HuH-7 (cell line): ENCODE results near the gene FNDC10.
A peak's percentile ranks its signal among the peaks of the same experiment; 100 is the strongest.
"Not testable (repeated sequence)": the region's sequence is repeated elsewhere in the genome, so short reads cannot be mapped to it uniquely, and the experiment has no call there.

Source experiments
- DNase-seq: peaks from one replicate; pipeline ENCODE4 v3.0.0; 2011; ENCODE audit warnings: low spot score

Gene FNDC10

DNA sequence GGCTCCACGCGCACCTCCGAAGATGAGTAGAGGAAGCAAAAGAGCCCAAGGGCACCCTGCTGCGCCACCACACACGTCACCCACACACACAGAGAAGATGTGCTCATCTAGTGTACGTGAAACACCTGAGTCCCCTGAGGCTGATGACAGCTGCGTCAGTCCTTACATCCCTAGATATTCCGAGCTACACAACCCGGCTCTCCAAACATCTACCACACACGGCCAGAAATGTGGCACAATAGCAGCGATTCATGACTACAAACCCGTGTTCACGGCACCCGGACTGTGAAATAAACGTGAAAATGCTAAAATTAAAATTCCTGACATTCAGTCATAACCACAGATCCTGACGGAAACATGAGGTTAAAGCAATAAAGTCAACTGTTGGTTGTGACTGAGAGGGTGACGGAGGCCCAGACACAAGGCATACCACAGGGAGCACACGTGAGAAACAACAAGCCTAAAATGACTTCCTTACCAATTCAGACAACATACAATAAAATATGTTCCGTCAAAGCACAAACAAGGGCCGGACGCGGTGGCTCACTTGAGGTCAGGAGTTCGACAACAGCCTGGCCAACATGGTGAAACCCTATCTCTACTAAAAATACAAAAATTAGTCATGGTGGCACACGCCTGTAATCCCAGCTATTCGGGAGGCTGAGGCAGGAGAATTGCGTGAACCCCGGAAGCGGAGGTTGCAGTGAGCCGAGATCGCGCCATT, 32.6 kb downstream of the FNDC10 start:
- DNase-seq: no peak

DNA sequence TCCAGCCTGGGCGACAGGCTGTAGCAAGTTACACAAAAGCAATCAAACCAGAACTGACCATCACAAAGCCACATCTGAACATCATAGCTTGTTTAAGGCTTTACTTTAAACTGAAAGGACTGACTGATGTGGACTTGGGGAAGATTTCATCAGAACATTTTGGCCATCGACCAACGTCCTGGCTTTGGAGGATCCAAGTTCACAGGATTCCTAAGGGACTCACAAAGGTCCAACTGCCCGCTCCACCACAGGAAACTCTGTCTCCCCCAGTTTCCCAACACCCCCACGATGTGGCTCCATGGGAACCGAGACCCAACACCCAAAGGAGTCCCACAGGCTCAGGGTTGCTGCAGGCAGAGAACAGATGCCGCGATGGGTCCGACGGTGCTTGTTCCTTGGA, 34.6 kb downstream of the FNDC10 start:
- no peak for DNase-seq

DNA sequence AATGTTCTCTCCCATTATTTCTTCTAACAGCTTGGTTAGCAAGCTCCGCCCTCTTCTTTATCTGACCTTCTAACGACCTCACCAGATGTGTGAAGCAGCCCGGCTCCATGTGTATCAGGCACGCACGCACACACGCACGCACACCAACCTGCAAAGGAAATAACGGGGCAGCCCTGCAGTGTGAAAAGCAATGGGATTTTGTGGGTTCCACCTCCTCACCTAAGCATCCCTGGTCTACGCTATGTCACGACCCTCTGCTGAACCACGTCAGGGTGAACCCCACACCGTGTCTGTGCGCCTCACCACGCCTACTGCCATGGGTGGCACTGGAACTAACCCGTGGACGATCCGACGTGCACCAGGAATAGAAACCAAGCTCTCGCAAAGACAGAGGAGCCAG, 35.7 kb downstream of the FNDC10 start:
- no peak for DNase-seq

DNA sequence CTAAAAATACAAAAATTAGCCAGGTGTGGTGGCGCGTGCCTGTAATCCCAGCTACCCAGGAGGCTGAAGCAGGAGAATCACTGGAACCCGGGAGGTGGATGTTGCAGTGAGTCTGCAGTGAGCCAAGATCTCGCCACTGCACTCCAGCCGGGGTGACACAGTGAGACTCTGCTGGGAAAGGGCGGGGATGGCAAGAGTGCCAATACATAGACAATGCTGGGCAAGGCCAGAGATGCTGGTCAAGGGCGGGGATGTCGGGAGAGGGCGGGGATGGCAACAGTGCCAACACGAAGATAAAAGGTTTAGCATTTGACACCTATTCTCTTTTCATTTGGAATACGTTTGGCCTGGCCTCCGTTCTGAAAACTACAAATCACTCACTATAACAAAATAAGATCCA, 36.2 kb downstream of the FNDC10 start:
- DNase-seq: no peak

DNA sequence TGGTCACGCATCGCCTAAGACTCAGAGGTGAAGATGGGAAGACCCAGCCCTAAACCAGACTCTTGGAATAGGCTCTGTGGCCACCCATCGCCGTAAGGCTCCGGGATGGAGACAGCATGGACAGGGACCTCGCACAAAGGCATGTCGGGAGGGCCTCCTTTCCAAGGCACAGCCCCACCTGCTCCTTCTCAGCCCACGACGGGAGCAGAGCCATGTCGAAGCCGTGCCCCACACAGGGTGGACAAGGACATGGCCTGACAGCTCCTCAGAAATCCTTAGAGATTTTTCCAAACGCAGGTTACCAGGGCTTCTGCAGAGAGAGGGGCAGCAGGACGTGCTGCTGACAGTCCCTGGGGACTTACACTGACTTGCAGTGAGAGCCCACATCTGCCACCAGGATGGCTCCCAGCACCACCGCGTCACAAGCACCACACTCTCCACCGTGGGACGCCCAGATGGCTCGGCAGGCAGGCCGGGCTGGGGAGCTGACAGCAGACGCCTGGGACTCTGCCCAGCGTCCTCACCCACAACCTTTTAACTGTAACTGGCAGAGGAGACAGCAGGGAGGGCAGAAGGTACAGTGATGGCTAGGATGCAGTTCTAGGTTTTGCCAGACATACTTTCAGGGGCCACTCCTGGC, 37.3 kb downstream of the FNDC10 start:
- no peak for DNase-seq

DNA sequence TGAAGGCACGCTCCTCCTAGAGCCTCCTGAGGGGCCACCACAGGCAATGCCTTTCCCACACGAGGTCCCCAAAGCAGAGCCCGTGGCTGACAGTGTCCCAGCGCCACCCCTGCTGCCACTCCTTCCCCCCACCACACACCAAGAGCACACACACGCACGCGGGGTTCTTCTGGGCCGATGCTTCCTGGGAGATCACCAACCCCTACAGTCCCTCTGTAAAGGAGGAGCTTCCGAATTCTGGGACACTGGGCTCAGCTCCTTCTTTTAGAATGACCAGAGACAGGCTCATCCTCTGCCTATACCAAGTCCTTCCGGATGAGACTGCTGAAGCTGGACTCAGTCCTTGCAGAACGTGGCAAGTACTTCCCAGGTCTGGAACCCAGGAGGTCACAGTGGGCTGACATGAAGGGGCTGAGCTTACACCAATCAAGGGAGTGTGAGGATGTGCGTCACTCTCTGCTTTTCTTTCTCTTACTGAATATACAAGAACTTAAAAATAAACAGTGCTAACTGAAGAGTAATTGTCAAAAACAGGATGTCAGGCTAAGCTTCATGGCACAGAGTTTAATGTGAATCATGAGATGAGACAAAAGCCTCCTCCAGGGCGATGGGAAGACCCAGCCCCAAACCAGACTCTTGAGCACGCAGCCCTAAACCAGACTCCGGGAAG, 38.0 kb downstream of the FNDC10 start:
- no peak for DNase-seq

DNA sequence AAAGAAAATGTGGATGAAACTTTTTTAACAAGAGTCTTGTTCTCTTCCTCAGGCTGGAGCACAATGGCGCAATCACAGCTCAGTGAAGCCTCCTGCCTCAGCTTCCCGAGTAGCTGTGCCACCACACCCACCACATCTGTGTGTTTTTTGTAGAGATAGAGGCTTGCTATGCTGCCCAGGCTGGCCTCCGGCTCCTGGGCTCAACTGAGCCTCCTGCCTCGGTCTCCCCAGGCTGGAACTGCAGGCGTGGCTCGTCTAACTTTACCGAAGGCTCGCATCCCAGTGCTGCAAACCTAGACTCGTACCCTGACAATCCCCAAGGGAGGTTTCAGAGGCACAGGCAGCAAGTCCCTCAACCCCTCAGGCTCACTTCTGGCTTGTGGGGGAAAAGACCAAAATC, 39.8 kb downstream of the FNDC10 start:
- no peak for DNase-seq

DNA sequence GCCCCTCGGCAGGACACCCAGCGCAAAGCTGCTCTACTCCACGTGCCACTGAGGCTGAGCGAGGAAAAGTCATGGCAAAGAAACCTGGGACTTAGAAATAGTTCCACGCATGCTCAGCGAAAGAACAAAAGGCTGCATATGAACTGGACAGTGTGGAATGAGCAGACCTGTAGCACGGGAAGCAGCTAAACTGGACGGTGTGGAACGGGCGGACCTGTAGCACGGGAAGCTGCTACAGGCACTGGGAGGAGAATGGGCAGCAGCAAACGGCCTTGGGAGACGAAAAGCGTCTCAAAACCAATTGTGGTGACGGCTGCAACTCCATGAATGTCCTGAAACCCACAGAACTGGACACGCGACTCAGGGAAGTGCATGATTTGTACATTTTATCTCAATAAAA, 40.9 kb downstream of the FNDC10 start:
- no peak for DNase-seq

DNA sequence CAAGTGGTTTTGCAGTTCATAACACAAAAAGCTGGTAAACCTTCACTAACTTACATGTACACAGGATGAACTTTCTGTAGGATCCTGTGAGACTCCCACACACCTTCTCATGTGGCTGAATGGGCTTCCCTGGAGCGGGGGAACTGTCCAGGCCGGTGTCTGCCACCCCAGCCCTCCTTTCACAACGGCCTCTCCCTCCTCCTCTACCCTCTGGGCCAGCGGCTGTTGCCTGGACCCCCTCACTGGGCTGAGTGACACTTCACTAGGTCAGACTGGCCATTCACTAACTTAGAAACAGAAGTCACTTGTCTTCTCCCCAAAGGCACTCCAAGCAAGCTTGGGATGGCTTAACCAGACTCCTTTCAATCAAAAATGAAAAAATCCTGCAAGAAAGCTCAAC, 41.3 kb downstream of the FNDC10 start:
- DNase-seq: no peak

DNA sequence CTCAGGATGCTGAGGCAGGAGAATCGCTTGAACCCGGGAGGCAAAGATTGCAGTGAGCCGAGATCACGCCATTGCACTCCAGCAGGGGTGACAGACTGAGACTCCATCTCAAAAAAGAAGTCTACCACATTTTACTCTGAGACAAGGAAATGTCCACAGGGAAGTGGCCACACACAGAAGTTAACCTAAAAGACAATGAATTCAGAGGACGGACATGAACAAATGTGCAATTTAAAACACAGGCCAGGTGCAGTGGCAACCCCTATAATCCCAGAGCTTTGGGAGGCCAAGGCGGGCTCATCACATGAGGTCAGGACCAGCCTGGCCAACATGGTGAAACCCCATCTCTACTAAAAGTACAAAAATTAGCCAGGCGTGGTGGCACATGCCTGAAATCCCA, 42.2 kb downstream of the FNDC10 start:
- DNase-seq: not testable (repeated sequence)

DNA sequence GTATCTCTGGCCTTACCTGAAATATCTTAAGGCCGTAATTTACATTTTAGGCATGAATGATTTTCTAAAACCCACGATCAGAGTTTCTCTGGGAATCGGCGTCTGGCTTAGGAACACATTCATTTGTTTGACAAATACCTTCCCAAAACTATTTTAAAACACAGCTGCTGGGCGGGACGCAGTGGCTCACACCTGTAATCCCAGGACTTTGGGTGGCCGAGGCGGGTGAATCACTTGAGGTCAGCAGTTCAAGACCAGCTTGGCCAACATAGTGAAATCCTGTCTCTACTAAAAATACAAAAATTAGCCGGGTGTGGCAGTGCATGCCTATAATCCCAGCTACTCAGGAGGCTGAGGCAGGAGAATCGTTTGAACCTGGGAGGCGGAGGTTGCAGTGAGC, 43.0 kb downstream of the FNDC10 start:
- DNase-seq: not testable (repeated sequence)

DNA sequence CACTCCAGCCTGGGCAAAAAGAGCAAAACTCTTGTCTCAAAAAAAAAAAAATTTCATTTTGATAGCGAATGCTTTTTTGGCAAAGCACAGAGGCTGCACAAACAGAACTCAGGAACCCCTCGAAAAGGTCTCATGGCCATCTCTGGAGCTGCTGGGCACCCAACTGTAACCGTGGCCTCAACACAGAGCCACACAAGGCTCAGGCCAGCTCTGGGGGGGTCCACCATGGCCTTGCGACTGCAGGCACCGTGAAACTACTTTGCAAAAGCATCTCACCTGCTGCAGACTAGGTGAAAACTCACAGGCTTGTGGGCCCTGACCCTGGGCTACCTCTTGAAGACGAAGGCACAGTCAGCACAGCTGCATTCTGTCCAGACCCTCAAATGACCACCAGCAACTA, 43.4 kb downstream of the FNDC10 start:
- no peak for DNase-seq

DNA sequence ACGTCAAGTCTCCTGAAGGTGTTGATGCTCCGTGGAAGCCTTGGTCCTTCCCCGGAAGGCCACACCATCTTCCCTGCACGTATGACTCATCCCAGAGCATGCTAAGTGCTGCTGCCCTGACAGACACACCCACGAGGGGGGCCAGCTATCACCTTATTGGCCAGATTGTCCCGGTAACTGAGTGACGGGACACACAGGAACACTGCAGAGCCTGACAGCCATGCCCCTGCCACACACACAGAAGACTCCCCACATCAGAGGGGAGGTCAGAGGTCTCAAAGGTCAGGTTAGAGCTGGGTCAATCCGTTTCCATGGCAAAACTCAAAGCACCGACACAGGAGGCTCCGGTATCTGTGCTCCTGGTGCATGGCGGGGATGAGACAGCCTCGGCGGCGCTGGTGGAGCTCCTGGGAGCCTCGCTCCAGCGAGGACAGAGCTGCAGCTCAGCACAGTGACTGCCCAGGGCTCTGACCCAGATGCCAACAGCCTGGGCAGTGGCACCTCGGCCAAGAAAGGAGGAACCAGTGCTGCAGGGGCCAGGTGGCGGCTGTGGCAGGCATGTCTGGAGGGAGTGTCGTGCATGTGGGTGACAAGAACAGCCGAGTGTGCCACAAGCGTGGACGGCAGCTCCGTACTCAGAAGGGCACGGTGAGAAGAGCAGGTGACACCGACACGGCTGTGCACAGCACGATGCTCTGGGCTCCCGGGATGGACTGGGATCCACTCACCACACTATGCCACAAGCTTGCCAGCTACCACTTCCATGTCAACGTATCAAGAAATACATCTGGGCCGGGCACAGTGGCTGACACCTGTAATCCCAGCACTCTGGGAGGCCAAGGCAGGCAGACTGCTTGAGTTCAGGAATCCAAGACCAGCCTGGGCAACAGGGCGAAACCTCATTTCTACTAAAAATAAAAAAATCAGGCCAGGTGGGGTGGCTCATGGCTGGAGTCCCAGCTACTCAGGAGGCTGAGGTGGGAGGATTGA, 44.7 kb downstream of the FNDC10 start:
- no peak for DNase-seq

DNA sequence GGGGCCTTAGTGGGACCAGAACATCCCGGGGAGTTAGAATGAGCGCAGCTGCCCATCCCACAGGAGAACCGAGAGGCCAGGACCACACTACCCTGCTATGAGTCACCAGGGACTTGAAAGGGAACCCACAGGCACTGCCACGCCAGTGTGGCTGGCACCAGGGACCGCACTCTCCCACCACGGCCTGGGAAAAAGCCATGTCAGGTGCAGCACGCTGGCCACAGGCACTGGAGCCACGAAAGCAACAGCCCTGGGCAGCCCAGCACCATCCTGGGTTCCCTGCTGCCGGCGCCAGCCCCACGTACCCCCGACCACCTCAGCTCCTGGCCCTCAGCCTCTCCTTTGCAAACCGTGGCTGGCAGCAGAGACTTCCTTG, 45.4 kb downstream of the FNDC10 start:
- no peak for DNase-seq

DNA sequence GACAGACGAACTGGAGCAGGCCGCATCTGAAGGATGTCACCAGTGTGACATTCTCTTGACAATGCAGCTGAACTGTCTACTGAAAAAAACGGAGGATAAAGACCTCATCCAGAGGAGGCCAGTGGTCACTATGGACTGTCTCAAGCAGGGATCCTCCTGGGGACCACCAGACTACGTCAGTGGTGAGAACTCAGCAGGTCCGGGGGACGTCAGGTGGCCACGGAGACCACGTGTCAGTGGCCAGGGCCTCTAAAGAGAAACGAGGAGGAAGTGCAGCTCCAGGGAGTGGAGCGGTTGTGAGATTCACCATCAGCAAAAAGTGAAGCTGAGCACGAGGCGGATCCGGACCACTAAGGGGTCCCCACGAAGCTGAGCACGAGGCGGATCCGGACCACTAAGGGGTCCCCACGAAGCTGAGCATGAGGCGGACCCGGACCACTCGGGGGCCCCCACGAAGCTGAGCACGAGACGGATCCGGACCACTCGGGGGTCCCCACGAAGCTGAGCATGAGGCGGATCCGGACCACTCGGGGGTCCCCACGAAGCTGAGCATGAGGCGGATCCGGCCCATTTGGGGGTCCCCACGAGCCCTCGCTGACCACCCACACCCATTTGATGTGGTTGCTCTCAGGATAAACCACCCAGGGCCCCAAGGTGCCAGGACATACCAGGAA, 46.0 kb downstream of the FNDC10 start:
- DNase-seq: no peak

DNA sequence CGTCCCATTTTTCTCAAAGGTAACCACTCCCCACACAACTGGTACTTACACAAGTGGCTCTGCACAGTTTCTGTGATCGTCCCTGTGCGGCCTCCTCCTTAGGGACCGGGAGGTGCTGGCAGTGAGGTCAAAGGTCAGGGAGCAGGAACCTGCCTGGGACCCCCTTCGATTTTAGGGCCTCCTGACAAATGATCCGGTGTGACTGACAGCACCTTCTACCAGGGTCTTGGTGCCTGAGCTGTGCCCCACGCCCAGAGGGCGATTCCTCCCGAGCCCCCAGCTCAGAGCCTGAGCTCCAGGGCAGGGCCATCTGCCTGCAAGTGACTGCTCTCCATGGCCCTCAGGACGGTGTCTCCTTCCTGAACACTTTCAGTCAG, 47.7 kb downstream of the FNDC10 start:
- DNase-seq: no peak

DNA sequence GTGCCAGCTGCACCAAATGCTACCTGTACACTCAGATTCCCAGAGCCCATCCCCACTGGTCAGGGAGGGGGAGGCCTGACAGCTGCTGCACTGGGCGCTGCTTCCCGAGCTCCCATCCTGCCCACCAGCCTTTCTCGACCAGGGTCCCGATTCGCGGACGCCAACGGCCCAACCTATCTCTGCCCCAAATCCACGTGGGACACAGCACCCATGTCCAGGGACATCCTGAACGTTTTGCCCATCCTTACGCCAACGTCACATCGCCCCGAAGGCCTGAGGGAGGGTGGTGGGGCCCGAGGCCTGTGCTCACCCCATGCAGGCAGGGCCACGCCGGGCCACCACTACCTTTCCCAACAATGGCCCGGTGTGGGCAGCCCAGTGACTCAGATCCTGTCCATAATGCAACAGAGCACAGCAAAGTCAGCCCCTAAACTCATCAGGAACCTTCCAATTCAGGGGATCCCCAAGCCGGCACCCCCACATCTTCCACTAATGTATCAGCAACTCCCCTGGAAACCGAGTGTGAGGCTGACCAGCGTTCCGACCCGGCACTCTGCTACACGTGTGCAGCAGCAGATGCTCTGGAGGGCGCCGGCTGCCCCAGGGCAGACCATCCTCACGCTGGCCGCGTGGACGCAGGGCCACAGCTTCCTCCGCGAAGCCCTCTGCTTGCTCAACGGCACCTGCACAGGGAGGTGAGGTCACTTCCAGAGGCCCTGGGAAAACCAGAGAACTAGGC, 48.2 kb downstream of the FNDC10 start:
- DNase-seq: no peak

DNA sequence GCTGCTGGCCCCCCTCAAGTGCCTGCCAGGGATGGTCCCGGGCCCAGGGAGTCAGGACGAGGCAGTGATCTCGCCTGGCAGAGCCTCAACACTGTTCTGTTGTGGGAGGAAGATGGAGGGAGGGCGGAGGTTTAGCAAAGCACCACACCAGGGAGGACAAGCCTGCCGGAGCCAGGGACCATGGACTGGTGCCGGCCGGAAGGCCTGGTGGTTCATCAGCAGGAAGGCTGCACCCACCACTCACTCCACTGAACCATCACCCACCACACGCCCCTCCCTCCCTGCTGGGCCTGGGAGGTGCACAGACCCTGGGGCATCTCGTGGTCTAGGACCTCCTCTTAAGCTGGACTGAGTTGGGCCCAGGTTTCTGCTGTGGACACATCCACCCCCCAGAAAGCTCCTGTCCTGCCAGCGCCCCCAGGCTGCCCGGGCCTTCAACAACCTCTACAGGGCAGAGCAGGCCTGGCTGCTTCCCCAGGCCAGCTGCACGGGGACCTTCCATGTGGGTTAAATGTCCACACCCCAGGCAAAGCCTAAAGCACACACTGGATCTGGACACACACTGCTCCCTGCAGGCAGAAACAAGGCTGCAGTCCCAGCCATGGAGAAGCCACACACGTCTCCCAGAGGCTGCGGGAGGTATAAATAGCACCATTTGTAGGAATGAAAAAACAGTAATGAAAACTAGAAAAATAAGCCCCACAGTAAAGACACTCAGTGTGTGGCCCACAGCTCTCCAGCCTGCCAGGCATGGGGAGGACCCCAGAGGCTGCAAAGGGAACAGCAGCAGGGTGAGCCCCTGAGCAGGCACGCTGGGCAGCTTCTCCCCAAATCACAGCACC, 49.1 kb downstream of the FNDC10 start:
- DNase-seq: peak; percentile 55

DNA sequence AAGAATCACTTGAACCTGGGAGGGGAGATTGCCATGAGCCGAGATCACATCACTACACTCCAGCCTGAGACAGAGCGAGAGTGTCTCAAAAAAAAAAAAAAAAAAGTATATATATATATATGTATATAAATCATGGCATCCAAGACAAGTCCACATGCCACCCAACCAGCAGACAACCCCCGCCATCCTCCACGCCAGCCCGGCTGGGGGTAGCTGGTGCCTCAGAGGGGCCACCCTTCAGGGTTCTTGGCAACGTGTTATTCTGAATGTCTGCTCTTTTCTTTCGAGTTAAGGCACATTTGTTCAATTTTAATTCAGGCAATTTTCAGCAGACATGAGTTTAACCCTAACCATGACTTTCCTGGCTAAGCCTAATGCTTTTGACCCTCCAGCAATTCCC, 49.8 kb downstream of the FNDC10 start:
- DNase-seq: no peak

DNA sequence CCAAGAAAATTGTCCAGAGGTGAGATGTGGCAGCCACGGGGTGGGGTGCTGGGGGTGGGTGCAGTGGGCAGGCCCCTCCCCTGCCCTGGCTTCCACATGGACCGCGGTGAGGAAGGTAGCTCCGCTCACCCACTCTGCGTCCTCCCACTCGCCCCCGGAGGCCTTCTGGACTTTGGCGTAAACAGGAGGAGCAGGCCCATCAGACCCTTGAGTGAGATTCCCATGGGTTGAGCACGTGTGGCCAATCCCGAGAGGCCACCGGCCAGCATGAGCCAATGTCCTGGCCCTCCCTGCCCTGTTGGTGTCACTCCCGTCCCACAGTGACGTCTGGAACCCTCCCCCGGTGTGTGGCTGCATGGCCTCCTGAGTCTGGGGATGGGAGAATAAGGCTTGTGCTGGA, 51.3 kb downstream of the FNDC10 start:
- no peak for DNase-seq
